Middle frontal gyrus (tissue), 1 donor: ENCODE data around the gene SOHLH1.
"Not testable (repeated sequence)": the region's sequence is repeated elsewhere in the genome, so short reads cannot be mapped to it uniquely, and the experiment has no call there.

ENCODE experiments used
- DNase-seq: peaks from one replicate; pipeline ENCODE4 v3.0.0-alpha.2; 2015; ENCODE audit warnings: low spot score; ENCODE audit errors: extremely low spot score

Gene SOHLH1

GRCh38 chr9:135678236-135679017 is 20.9 kb downstream of the SOHLH1 start:
- no peak for DNase-seq

GRCh38 chr9:135677641-135678168 is 21.6 kb downstream of the SOHLH1 start:
- DNase-seq = no peak

- no peak for DNase-seq
Measured at GRCh38 chr9:135676891-135677290, 22.4 kb downstream of the SOHLH1 start.

- DNase-seq = no peak
Measured at GRCh38 chr9:135674977-135675376, 24.3 kb downstream of the SOHLH1 start.

GRCh38 chr9:135673941-135674340 is 25.3 kb downstream of the SOHLH1 start:
- DNase-seq = no peak

- not testable (repeated sequence) for DNase-seq
Measured at GRCh38 chr9:135672786-135673185, 26.5 kb downstream of the SOHLH1 start.

- no peak for DNase-seq
Measured at GRCh38 chr9:135671591-135672041, 27.7 kb downstream of the SOHLH1 start.

- no peak for DNase-seq
Measured at GRCh38 chr9:135670721-135671590, 28.3 kb downstream of the SOHLH1 start.

- DNase-seq = no peak
Measured at GRCh38 chr9:135669616-135670285, 29.5 kb downstream of the SOHLH1 start.

- DNase-seq = not testable (repeated sequence)
Measured at GRCh38 chr9:135669018-135669417, 30.3 kb downstream of the SOHLH1 start.

- no peak for DNase-seq
Measured at GRCh38 chr9:135667463-135668001, 31.7 kb downstream of the SOHLH1 start.

- no peak for DNase-seq
Measured at GRCh38 chr9:135666534-135667462, 32.5 kb downstream of the SOHLH1 start.

GRCh38 chr9:135665795-135666189 is 33.5 kb downstream of the SOHLH1 start:
- DNase-seq = no peak

GRCh38 chr9:135664801-135665794 is 34.2 kb downstream of the SOHLH1 start:
- no peak for DNase-seq

GRCh38 chr9:135664266-135664665 is 35.0 kb downstream of the SOHLH1 start:
- DNase-seq = no peak

GRCh38 chr9:135663857-135664256 is 35.4 kb downstream of the SOHLH1 start:
- no peak for DNase-seq

- DNase-seq = no peak
Measured at GRCh38 chr9:135663451-135663770, 35.9 kb downstream of the SOHLH1 start.

- DNase-seq = no peak
Measured at GRCh38 chr9:135662758-135663450, 36.4 kb downstream of the SOHLH1 start, which contains the start of gene LCN9. TSS of gene LCN9 (plus strand) at chr9:135663309. CDS start at chr9:135663322, 13 bp downstream.
